ENCODE data around the gene PUSL1.

The PUSL1 gene

DNA sequence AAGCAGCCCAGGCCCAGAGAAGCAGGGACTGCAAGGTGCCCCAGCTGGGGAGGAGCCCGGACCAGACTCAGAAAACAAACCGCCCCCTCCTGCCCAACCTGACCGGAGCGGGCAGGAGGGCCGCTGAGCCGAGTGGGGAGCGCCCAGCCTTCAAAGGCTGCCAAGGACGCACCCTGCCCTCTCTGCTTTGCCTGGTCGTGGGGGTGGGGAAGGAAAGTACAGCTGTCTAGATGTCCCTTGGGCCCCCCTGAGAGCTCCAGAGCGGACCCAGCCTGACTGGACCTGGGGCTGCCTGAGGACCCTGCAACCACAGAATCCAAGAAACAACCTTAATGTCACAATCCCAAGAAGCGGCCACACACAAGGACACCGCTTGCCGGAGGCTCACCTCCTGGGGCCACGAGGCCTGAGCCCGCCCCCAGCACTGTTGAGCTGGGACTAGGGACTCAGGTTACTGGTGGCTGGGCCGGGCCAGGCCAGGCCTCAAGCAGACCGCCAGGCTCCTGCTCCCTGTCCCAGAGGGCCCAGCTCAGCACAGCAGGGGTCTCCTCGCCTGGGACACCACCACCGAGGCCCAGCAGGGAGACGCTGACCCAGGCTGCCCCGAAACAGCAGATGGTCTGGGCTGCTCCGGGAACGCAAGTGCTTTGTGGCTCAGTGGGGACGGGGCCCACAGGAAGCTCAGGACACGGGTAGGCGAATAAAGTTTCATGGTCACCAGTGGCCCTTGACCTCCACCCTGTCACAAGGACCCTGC lies 39.4 kb downstream of the PUSL1 start:
- H3K27ac ChIP-seq: peak overlapping the region; percentile 98
- DNase-seq (ENCODE audit: low read depth, low spot score): no peak

GRCh38 chr1:1348420-1349255 lies 40.2 kb downstream of the PUSL1 start:
- no peak for DNase-seq (ENCODE audit: low read depth, low spot score)
- peak overlapping the region; percentile 98 for H3K27ac ChIP-seq

DNA sequence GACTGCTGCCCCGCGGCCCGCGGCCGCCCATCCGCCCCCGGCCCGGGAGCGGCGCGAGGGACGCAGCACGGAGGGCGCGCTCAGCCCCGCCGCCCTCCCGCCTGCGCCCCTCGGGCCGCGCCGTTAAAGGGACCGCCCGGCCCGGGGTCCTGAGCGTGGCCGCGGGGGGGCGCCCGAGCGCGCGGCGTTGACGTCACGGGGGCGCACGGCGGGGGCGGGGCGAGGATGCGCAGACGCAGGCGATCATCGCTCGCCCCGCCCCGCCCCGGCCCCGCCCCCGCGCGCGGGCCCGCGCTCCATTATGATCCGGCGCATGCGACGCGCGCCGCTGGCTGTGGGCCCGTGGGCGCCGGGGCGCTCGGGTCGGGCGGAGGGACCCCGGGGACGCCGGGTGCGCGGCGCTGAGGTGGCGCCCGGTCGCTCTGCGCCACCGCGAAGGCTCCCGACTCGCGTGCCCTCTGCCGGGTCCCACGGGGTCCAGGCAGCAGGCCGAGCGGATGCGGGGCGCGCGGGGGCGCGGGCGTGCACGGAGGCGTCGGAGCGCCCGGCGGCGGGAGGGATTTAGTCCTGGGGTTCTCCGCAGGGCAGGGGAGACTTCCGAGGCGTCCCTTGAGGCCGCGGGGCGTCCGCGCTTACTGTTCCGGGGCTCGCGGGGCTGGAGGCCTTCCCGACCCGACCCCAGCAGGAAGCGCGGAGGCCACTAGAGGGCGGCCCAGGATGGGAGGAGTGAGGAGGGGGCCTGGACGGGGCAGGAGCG lies 41.0 kb downstream of the PUSL1 start, which contains the start of gene DVL1:
Gene DVL1 (minus strand): TSS at position 163 of the 757 bp plus-strand sequence. CDS start 353 bp downstream, outside the sequence.
- peak within 1 kb of the TSS; percentile 98 for H3K27ac ChIP-seq
- DNase-seq (ENCODE audit: low read depth, low spot score): no peak

- DNase-seq (ENCODE audit: low read depth, low spot score): no peak
- no peak overlapping the region for H3K27ac ChIP-seq
These were observed 43.4 kb downstream of the PUSL1 start for GRCh38 chr1:1351511-1352427.

DNA sequence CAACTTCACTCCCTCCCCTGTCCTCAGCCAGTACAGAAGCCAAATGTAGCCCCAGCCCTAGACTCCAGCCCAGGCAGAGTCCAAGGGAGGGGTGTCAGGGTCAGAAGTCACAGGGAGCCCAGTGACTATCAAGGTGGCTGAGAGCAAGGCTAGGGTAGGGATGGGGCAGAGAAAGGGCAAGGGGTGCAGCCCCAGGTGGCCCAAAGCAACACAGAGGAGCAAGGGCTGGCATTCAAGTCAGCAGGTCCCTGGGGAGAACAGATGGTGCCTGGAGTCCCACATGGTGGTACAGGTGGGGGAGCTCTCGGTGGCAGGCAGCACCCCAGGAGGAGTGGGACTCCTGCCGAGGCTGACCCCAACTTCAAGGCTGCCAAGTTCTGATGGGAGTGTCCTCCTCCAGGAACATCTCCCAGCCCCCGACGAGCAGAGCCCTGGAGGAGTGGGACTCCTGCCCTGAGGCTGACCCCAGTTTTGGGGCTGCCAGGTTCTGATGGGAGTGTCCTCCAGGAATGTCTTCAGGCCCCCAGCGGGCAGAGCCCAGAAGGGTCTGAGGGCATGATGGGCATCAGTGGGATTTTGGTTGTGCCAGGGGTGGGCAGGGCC lies 44.5 kb downstream of the PUSL1 start:
- H3K27ac ChIP-seq: no peak overlapping the region
- DNase-seq (ENCODE audit: low read depth, low spot score): no peak

DNA sequence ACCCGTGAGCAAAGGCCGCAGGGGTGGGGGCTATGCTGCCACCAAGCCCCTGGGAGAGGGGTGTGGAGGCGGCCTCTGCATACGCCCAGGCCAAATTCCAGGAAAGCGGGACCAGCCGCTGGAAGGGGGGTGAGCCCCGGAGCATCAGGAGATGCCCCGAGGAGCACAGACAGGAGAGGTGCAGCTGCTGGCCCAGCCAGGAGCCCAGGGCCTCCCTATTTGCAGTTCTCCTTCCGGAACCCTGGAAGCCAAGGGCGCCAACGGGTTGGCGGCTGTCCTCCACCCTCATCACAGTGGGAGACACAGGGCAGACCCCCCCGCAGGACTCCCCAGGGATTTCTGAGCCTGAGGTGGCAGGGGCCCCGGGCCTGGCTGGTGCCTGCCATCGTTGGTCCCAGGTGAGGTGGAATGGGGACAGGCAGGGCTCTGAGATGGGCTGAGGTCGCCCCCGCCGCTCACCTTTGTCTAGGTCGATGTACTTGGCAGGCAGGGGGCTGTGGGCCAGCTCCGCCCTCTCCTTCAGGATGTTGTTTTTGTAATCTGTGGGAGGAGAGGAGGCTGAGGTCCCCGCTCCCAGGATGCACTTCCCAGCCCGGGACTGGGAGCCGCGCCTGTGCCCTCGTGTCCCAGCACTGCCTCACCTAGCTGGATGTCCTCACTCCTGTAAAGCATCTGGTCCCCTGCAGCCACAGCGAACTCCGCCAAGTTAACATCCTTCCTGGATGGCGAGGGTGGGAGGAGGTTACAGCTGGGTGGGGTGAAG lies 45.2 kb downstream of the PUSL1 start:
- no peak for DNase-seq (ENCODE audit: low read depth, low spot score)
- H3K27ac ChIP-seq: no peak overlapping the region

DNA sequence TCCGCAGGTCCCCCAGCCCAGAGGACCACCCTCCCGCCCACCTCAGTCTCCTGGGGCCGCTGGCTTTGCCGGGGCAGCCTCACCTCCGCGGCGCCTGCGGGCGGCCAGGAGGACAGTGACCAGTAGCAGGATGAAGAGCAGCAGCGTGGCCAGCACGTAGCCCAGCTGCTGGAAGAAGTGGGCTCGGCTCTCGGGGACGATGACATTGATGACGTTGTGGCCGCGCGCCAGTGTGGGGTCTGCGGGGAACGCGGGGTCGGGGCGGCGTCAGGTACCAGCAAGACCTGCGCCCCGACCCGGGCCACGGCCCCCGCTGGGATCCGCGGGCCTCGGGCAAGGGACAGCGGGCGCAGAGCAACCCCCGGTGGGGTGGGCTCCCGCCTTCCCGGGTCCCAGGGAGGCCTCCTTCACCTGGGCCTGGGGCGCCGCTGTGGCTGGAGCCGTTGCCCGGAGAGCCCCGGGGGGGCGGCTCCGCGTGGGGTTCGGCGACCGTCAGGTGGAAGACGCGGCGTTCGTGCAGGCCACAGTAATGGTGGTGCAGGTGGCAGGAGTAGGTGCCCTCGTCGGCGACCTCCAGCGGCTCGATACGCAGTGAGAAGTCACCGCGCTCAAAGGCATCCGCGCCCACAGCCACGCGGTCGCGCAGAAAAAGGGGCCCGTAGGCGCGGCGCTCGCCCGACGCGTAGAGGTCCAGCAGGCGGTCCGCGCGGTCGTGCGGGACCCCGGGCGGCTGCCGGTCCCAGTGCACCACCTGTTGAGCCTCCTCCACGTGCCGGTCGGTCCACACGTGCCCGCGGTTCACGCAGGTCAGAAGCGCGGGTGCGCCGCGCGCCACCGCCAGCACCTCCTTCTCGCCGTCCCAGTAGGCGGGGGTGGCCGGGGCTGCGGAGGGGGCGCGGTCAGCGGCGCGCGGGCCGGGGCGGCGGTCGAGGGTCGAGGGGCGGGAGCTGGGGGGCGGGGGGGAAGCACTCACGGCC lies 46.2 kb downstream of the PUSL1 start:
- DNase-seq (ENCODE audit: low read depth, low spot score): no peak
- no peak overlapping the region for H3K27ac ChIP-seq

- H3K27ac ChIP-seq: no peak overlapping the region
- no peak for DNase-seq (ENCODE audit: low read depth, low spot score)
These were observed 47.0 kb downstream of the PUSL1 start for GRCh38 chr1:1355416-1355815.

- no peak overlapping the region for H3K27ac ChIP-seq
- no peak for DNase-seq (ENCODE audit: low read depth, low spot score)
These were observed 47.9 kb downstream of the PUSL1 start for GRCh38 chr1:1356166-1356795.

DNA sequence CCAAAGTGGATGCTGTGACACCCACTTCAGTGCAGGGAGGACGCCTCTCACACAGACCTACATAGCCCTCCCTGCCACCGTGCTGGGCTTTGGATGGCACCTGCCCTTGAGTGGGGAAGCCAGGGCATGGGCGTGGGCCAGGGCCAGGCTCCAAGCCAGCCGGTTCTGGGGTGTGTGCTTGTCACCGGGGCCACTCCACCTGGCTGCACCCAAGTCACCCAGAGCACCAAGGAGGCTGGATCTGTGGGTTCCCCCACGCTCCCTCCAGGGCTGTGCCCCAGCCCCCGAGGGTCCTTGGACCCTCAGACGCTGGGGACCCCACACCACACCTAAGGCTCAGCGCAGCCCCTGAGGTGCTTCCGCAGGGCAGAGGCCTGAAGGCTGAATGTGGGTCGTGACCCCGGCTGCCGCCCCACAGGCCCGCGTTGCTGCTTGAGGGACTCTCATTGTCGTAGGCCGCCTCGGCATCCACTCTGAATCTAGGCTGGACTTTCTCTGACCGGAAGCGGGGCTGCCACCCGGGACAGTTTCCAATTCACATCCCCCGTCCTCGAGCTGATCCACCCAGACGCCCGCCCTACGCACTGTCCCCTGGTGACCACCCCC lies 48.5 kb downstream of the PUSL1 start:
- H3K27ac ChIP-seq: no peak overlapping the region
- no peak for DNase-seq (ENCODE audit: low read depth, low spot score)

- DNase-seq (ENCODE audit: low read depth, low spot score): no peak
- no peak overlapping the region for H3K27ac ChIP-seq
These were observed 49.6 kb downstream of the PUSL1 start for GRCh38 chr1:1357871-1358432.

DNA sequence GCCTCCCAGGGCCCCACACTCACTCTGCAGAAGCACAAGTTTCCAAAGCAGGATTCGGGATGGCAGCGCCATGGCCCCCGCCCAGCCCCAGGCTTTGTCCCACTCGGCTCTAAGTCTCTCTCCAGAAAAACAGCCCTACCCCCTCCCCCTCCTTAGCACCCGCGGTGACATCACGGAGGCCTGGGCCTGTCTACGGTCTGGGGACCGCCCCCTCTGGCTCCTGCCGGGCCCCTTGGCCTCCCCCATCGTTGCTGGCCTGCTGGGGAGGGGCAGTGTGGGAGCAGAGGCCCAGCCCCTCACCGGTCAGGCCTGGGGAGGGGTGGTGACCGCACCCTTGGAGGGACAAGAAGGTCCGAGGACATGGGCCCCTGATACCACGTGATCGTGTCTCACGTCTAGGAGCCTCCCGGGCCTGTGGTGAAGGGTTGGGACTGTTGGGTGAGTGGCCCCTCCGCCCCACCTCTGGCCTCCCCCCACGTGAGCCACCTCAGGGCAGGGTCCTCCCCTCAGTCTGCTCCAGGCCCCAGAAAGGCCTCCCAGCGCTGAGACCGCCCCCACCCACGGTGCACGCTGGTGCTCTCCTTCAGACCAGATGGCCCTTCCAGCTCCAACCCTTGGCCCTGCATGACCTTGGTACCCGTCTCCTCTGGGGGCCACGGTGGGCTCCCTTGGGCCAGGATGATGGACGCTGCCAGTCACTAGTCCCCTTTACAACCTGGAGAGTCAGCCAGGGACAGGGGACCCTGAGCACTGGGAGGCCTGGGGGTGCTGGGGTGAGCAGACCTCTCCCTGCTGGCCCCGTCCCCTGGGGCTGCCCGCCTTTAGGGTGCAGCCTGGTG lies 50.3 kb downstream of the PUSL1 start, which contains the start of gene MXRA8:
Gene MXRA8 (minus strand): TSS at position 123 of the 839 bp plus-strand sequence. CDS start 51 bp downstream, at position 72.
- no peak for DNase-seq (ENCODE audit: low read depth, low spot score)
- H3K27ac ChIP-seq: no peak within 1 kb of the TSS

- DNase-seq (ENCODE audit: low read depth, low spot score): no peak
- no peak overlapping the region for H3K27ac ChIP-seq
These were observed 50.9 kb downstream of the PUSL1 start for GRCh38 chr1:1359308-1359663.

DNA sequence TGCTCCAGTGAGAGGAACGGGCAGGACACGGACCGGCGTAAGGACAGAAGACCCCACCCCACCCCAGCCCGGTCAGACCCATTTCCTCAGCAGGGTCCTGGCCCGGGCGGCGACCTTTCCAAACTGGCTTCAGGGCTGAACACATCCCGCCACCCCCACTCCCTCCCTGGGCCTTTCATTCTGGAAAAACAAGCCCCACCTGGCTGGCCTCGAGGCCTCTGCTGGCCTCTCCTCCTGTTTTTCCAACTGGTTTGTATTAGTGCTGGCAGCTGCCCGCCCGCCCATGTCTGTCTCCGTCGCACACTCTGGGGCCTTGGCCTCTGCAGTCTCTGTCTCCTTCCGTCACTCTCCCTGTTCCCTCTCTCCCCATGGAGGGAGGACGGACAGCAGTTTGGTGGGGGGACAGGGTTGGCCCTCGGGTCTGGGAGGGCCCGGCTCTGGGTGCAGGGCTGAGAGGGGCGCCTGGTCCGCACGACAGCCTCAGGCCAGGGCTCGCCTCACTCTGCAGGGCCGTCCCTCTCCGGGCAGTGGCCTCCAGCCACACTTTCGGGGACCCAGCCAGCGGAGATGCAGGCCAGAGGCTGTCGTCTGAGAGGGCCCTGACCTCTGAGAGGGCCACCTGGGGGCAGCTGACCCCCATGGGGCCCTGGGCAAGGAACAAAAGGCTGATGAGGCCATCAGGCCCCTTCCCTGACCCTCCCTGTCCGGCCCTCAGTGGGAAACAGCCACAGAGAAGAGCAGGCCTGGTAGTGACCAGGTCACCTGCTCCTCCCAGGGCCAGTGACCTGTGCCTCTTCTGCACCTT lies 51.5 kb downstream of the PUSL1 start:
- no peak for DNase-seq (ENCODE audit: low read depth, low spot score)
- H3K27ac ChIP-seq: peak overlapping the region; percentile 34

Data from epithelial cell of prostate (primary cell).